Stimulated activated CD8-positive, alpha-beta memory T cell treated with anti-CD3 and anti-CD28 coated beads, Interleukin-4, amount 100 ng/mL, for 1 hour (primary cell): Measurements from ENCODE around the gene RPGRIP1L.

Source experiments
- DNase-seq, 2 donors: peaks; one replicate each; pipeline ENCODE4 v3.0.0-alpha.2; 2020; ENCODE audit warnings: low read depth in 2 of 2, low spot score in 1 of 2

RPGRIP1L gene

DNA sequence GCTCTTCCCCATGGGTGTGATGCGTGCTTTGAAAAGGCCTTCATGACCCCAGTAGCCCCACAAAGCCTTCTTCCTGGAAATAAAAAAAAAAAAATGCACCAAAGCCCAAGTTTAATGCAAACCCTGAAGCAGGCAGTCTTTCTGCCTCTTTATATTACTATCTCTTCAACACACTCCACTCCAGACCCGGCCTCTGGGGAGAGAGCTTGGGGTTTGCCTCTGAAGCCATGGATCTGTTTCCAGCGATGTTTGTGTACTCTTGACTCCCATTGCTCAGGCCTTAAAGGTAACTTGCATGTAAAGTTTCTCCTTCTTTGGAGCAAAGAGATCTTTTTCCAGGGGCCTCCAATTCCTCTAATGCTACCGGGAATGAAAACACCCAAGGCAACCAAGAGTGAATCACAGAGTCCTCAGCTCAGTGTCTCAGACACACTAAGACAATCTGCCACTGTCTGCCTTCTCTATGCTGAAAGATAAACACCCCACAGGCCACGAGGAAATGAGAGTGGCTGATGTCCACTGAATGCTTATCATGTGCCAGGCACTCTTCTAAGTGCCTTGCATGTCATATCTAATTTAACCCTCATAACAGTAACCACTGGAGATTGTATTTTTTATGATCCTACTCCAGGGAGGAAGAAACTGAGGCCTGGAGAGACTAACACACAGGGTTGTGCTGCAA, 144.2 kb downstream of the RPGRIP1L start:
- DNase-seq = no peak

DNA sequence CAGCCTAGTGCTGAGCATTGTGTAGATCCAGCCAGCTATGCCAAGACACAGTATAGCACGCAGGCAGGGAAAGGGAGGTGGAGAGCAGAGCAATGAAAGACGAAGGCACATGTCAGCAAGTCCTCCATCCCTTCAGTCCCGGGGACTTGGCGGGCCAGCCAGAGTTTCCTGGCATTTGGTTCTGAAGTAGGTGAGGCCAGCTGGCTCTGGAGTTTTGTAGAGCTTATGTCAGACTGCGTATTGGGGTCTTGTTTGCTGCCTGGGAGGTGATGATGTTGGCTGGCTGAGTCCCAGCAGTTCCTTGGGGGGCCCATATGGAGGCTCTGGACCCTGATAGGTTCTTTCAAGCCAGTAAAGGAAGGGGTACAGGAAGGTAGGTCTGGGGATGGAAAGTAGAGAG, 144.9 kb downstream of the RPGRIP1L start:
- DNase-seq = no peak

DNA sequence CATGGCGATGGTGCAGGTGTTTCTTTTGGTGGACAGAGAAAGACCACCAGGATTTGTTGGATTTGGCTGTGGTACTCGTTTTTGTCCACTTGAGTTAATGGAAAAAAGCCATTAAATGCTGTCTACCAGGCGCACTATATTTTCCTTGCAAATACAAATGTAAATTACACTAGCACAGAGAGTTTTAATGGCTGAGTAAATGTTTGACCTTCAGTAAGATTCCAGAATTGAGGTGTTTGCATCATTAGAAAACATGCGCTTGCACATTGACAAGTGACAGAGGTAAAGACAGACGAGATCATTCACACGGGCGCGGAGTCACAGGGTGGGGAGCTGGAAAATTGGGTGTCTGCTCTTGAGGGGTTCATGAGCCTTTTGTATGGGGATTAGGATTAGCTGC, 147.1 kb downstream of the RPGRIP1L start:
- no peak for DNase-seq

DNA sequence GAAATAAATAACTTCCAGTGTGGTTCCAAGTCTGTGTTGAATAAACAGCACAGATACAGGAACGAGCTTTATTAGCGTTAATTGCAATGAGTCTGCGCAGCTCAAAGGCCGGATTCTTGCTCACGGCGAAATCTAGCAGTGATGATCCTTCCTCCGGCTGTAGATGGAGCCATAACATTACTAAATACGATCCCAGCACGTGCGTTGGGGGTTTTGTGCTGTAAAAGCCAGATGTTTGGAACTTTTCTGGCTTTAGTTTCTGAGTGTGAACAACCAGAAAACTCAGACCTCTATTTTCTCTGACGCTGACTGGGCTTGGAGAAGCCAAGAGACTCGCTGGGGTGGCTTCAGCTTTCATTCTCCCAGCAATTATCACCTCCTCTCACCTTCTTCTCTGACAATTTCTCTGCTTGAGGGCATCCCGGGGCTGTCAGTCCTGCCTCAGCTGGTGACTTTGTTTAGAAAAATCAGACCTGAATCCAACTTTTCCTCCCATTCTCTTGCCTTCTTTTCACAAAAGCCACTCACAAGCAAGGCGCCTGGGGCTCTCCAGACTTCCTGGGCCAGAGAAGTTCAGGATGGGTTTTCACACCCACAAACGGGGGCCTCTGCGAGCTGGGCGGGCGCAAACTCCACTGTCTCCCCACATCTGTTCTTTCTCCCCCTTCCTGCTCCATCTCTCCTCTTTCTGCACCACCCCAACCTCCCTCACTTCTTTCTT, 153.5 kb downstream of the RPGRIP1L start:
- DNase-seq = peak in 1 of 2 donors; percentile 12
